ENCODE results near the gene KLF5.

DNA sequence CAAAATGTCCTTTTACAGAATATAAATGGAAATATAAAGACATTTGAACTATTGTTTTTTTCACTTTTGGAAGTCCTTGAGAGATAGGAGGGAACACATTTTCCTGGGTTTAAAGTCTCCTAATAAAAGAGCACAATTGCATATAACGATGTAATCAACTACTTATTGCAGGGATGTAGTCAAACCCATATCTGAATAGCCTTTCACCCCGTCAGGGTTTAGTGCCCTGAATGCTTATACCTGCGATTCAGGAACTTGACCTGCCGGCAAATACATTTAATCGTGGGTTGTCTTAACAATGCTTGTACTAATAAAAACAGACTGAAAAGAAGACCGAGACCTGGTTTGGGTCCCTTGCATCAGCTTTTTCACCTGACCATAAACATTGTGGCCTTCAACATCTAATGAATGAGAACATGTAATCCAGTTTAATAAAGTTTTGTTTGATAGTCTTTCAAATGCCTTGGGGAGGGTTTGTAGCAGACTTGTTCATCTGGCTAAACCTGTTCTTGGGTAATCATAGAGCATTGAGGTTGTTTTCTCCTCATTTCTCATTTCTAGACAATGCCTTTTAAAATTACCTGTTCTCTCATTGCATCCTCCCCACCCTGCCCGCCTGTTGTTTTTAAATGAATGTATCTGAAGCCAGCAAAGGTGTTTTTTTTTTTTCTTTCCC lies 7.0 kb downstream of the KLF5 start:
- TF ChIP-seq POLR2AphosphoS5 (IDR thresholded peaks at IDR 0.05; ENCODE audit: low read depth, low read length): no peak
- no peak for TF ChIP-seq POLR2A (IDR thresholded peaks at IDR 0.05; ENCODE audit: low read depth, low read length)

Measured in GM12892 (cell line).